ENCODE data around the gene CHERP. TPM values are rescaled to one million over a fixed set of nuclear protein-coding genes. Genes with fewer than 3 reads are reported as not detected.
A peak's percentile ranks its signal among the peaks of the same experiment; 100 is the strongest.
"Not testable (repeated sequence)": the region's sequence is repeated elsewhere in the genome, so short reads cannot be mapped to it uniquely, and the experiment has no call there.

Gene CHERP
- total RNA-seq, 4 donors from 2014 or later, result 8.1 to 15.5 (median 11.7) TPM

DNA sequence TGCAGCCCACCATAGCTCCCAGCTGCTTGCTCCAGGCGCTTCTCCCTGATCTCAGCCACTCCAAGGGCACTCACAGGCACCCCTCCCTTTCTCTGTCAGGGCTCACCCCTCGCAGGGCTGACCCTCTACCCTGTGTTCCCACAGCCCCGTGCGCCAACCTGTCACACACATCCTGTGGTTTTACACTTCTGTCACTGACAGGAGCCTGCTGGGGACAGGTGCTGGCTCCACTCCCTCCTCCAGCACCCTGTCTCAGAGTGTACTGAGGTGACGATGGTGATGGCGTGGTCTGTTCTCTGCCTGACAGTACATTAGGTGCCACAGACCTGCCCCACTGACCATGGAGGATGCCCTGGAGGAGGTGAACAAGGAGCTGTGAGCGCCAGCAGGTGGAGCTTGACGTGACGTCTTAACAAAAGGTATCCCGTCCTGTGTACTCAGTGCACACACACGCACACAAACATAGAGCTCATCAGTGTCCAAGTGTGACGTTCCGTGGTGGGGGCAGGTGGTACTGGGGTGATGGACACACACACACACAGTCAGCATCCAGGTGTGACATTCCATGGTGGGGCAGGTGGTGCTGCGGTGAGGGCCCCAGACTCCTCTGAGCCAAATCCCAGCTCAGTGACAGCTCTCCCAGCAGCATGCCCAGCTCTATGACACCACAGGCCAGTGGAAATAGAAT is 25.2 kb downstream of the CHERP start:
- TF ChIP-seq, protein P1, sequence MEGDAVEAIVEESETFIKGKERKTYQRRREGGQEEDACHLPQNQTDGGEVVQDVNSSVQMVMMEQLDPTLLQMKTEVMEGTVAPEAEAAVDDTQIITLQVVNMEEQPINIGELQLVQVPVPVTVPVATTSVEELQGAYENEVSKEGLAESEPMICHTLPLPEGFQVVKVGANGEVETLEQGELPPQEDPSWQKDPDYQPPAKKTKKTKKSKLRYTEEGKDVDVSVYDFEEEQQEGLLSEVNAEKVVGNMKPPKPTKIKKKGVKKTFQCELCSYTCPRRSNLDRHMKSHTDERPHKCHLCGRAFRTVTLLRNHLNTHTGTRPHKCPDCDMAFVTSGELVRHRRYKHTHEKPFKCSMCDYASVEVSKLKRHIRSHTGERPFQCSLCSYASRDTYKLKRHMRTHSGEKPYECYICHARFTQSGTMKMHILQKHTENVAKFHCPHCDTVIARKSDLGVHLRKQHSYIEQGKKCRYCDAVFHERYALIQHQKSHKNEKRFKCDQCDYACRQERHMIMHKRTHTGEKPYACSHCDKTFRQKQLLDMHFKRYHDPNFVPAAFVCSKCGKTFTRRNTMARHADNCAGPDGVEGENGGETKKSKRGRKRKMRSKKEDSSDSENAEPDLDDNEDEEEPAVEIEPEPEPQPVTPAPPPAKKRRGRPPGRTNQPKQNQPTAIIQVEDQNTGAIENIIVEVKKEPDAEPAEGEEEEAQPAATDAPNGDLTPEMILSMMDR (IDR thresholded peaks at IDR 0.05), result no peak
- TF ChIP-seq POLR2A (IDR thresholded peaks at IDR 0.05), result no peak
- no peak for DNase-seq
- Histone ChIP-seq H3K4me3 (replicated peaks in 1 of 3) (no peak overlapping the region), H3K27ac (no peak overlapping the region), H3K9me3 (no peaks in the 10 kb centered on the region), H3K4me1 (no peaks in the 10 kb centered on the region), H3K36me3 (peaks cover 58 to 70% of the 10 kb centered on the region in 2 donors), H3K27me3 (no peaks in the 10 kb centered on the region)
- intact Hi-C loops (cut with DNase I), result no loop called here
- WGBS, 2 donors, result 82 to 90% methylated on average over 12 to 14 of the region's 14 CpGs

DNA sequence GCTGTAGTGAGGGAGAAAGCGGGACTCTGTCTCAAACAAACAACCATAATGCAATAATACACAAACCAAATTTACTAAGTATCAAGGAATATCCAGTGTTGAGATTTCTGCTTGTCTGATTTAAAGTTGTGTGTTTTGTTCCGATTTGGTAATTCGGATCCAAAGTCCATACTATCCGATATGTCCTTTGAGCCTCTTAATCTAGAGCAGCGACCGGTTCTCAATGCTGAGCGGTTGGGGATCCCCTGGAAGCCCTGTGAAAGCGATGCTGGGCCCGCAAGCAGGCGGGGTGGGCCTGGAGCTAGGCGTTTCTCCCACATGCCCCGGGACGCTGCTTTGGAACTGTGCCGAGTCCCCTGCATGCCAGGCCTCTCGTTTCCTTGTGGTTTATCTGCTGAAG is 25.9 kb downstream of the CHERP start:
- WGBS, 2 donors, result 92 to 94% methylated on average over 15 of the region's 15 CpGs
- Histone ChIP-seq H3K4me1 (no peaks in the 10 kb centered on the region), H3K27ac (no peak overlapping the region), H3K9me3 (no peaks in the 10 kb centered on the region), H3K27me3 (no peaks in the 10 kb centered on the region), H3K36me3 (peaks cover 52 to 63% of the 10 kb centered on the region in 2 donors), H3K4me3 (replicated peaks in 1 of 3) (no peak overlapping the region)
- TF ChIP-seq, protein P1 (IDR thresholded peaks at IDR 0.05), result no peak
- TF ChIP-seq POLR2A (IDR thresholded peaks at IDR 0.05), result no peak
- no peak for DNase-seq
- intact Hi-C loops (cut with DNase I), result no loop called here

DNA sequence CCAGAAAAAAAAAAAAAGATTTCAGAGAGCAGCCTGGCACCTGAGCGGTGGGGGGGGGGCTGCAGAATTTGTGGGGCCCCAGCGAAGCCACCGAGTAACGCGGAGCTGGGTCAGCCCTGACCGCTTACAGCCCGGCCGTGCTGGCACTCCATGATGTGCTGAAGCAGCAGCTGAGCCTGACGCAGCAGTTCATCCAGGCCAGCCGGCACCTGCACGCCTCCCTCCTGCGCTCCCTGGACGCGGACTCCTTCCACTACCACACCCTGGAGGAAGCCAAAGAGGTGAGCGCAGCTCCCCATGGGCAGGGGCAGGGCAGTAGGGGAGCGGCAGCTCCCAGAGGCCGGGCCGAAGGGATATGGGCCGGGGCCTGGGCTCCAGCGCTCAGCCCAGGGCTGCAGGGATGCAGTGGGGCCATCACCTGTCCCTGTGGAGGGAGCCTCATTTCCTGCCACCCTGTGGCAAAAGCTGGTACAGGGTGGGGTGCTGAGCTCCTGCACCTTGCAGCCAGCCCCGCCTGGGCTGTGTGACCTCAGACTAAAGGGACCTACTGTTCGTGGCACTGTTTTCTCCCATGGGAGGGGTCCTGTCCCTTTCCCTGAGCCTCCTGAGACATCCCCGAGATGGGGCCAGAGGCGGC is 27.7 kb downstream of the CHERP start:
- Histone ChIP-seq H3K27ac (no peak overlapping the region), H3K36me3 (peaks cover 33 to 45% of the 10 kb centered on the region in 2 donors)

DNA sequence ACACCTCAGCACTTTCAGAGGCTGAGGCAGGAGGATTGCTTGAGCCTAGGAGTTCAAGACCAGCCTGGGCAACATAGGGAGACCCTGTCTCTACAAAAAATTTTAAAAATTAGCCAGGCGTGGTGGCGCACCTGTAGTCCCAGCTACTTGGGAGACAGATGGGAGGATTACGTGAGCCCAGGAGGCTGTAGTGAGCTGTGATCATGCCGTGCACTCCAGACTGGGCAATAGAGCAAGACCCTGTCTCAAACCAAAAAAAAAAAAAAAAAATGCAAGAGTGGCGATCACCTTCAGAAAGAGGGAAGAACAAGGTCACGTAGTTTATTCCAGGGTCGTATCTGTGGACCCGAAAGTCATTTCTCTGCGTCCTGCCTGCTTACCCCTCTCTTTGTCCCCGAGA is 29.6 kb downstream of the CHERP start:
- H3K9me3 ChIP-seq; H3K27me3 ChIP-seq; DNase-seq; H3K27ac ChIP-seq; intact Hi-C loops (cut with DNase I); H3K4me1 ChIP-seq; H3K4me3 ChIP-seq (replicated peaks in 1 of 3): not testable (repeated sequence)
- WGBS, 2 donors, result 93 to 96% methylated on average over 10 of the region's 10 CpGs
- peaks cover 16 to 29% of the 10 kb centered on the region in 2 donors for H3K36me3 ChIP-seq

More for the DNA sequence above, 27.7 kb downstream of the CHERP start:
- no peaks in the 10 kb centered on the region for H3K27me3 ChIP-seq
- H3K4me3 ChIP-seq (replicated peaks in 1 of 3), result no peak overlapping the region
- no peak for TF ChIP-seq POLR2A (IDR thresholded peaks at IDR 0.05)
- TF ChIP-seq, protein P1 (IDR thresholded peaks at IDR 0.05), result no peak
- H3K9me3 ChIP-seq, result no peaks in the 10 kb centered on the region
- intact Hi-C loops (cut with DNase I), result no loop called here
- H3K4me1 ChIP-seq, result peaks cover under 1 to 4% of the 10 kb centered on the region in 2 donors
- DNase-seq, result no peak
- 93 to 96% methylated on average over 12 to 23 of the region's 24 CpGs for WGBS, 2 donors

DNA sequence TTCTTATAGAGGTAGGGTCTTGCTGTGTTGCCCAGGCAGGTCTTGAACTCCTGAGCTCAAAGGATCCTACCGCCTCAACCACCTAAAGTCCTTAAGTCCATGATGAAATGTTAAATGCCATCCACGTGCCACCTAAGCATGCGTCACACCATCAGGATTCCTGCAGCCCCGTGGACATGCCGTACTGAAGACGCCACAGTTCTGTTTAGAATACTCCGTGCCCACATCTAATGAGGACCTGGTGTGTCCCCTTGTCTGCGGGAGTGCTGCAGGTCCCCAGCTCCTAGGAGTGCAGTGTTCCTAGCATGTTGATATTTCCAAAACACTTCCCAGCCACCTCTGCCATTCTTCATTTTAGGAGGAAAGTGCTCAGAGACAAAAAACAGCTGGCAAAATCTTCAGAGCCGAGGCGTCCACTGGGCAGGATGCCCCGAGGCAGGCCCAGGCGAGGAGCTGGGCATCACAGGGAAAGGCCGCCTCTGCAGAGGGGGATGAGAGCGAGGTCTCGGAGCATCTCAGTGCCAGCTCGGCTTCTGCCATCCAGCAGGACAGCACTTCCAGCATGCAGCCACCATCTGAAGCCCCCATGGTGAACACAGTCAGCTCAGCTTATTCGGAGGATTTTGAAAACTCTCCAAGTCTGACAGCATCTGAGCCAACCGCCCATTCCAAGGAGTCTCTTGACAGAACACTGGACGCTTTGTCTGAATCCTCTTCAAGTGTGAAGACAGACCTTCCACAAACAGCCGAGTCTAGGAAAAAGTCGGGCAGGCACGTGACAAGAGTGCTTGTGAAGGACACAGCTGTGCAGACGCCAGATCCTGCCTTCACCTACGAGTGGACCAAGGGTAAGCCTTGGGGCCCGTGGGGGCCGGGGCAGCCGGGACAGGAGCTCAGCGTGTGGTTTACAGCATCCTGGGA is 32.8 kb downstream of the CHERP start:
- peak; percentile 75 to 77 for DNase-seq
- TF ChIP-seq POLR2A (IDR thresholded peaks at IDR 0.05), result no peak
- TF ChIP-seq, protein P1 (IDR thresholded peaks at IDR 0.05), result no peak
- H3K36me3 ChIP-seq, result peaks cover 12 to 13% of the 10 kb centered on the region in 2 donors

More for the DNA sequence above, 32.8 kb downstream of the CHERP start:
- Histone ChIP-seq H3K27ac (peak overlapping the region in 2 of 3 donors; percentile 23 to 30), H3K4me1 (peaks cover 5% of the 10 kb centered on the region in 2 donors), H3K27me3 (no peaks in the 10 kb centered on the region), H3K4me3 (replicated peaks in 1 of 3) (no peak overlapping the region), H3K9me3 (no peaks in the 10 kb centered on the region)
- intact Hi-C loops (cut with DNase I), result no loop called here
- 61 to 65% methylated on average over 16 to 28 of the region's 28 CpGs for WGBS, 2 donors
